ENCODE data around the gene TTC17. TPM values are rescaled to one million over a fixed set of nuclear protein-coding genes. Genes with fewer than 3 reads are reported as not detected.

TTC17 gene
- total and polyA plus RNA-seq, 12 donors, result 44.2 to 126 (median 69.2) TPM

DNA sequence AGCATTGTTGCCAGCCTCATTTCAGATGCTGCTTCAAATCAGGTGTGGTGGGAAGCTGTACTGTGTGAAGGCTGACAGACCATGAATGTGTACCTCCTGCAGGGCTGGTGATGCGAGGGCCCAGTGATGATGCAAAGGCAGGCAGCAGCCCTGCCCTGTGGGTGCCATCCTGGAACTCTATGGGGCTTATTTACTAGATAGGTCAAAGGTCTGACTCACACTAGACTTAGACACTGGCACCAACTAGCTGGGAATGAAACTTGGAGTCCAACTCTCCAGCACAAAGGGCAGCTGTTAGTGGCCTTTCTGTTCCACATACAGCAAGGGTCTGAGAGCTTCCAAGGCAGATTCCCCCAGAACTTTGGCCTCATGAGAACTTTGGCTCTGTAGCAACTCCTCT is 138.4 kb downstream of the TTC17 start:
- H3K4me1 ChIP-seq (replicated peaks in 1 of 2), result no peaks in the 10 kb centered on the region
- no peak for TF ChIP-seq POLR2A (IDR thresholded peaks at IDR 0.05)
- TF ChIP-seq, protein P1, sequence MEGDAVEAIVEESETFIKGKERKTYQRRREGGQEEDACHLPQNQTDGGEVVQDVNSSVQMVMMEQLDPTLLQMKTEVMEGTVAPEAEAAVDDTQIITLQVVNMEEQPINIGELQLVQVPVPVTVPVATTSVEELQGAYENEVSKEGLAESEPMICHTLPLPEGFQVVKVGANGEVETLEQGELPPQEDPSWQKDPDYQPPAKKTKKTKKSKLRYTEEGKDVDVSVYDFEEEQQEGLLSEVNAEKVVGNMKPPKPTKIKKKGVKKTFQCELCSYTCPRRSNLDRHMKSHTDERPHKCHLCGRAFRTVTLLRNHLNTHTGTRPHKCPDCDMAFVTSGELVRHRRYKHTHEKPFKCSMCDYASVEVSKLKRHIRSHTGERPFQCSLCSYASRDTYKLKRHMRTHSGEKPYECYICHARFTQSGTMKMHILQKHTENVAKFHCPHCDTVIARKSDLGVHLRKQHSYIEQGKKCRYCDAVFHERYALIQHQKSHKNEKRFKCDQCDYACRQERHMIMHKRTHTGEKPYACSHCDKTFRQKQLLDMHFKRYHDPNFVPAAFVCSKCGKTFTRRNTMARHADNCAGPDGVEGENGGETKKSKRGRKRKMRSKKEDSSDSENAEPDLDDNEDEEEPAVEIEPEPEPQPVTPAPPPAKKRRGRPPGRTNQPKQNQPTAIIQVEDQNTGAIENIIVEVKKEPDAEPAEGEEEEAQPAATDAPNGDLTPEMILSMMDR (IDR thresholded peaks at IDR 0.05), result no peak
- H3K27ac ChIP-seq, result no peak overlapping the region
- H3K9me3 ChIP-seq (replicated peaks in 1 of 3), result no peaks in the 10 kb centered on the region
- no peak overlapping the region for H3K4me3 ChIP-seq
- peaks cover 0 to 20% of the 10 kb centered on the region in 2 donors for H3K36me3 ChIP-seq (replicated peaks in 1 of 2)
- H3K27me3 ChIP-seq, result no peaks in the 10 kb centered on the region
- intact Hi-C loops (cut with DNase I), result no loop called here
- no peak for DNase-seq
- WGBS, 4 donors, result 83 to 96% (median 86%) methylated on average over 1 of the region's 1 CpG

DNA sequence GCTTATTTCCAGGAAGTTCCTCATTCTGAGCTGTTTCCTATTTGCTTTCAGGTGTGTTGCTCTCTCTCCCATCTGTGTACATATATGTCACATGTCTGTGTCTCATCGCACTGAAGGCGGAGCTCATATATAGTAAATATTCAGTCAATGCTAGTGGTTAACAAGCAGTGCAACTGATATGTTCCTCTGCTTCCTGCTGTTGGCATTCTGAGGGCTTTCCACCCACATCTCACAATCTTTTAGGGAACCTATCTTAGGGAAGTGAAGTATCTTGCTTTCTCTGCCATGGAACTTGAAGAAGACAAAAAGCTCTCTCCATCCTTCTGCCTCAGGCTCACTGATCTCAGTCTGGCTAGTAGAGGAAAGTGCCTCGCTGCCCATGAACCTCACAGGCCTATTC is 139.8 kb downstream of the TTC17 start:
- WGBS, 4 donors, result 83 to 99% (median 91%) methylated on average over 3 of the region's 3 CpGs
- H3K27me3 ChIP-seq, result no peaks in the 10 kb centered on the region
- H3K4me1 ChIP-seq (replicated peaks in 1 of 2), result no peaks in the 10 kb centered on the region
- no peak for TF ChIP-seq POLR2A (IDR thresholded peaks at IDR 0.05)
- TF ChIP-seq, protein P1 (IDR thresholded peaks at IDR 0.05), result no peak
- H3K9me3 ChIP-seq (replicated peaks in 1 of 3), result no peaks in the 10 kb centered on the region
- H3K36me3 ChIP-seq (replicated peaks in 1 of 2), result peaks cover 0 to 8% of the 10 kb centered on the region in 2 donors
- H3K4me3 ChIP-seq, result no peak overlapping the region
- intact Hi-C loops (cut with DNase I), result no loop called here
- no peak for DNase-seq
- H3K27ac ChIP-seq, result no peak overlapping the region

DNA sequence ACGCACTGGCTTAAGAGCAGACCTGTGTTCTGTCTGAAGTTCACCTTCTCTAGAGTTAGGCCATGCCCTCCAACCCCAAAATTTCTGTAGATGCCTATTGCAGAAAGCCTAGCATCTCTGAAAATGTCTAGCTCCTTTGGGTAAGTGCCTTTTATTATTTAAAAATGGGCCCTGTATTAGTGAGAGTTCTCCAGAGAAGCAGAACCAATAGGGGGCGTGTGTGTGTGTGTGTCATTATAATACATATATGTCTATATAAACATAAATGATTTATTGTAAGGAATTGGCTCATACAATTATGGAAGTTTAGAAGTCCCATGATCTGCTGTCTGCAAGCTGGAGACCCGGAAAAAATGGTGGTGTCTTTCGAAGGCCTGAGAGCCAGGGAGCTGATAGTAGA is 144.7 kb downstream of the TTC17 start:
- DNase-seq, result no peak
- 63 to 81% (median 69%) methylated on average over 4 of the region's 4 CpGs for WGBS, 4 donors
- Histone ChIP-seq H3K4me3 (no peak overlapping the region), H3K4me1 (replicated peaks in 1 of 2) (no peaks in the 10 kb centered on the region), H3K36me3 (replicated peaks in 1 of 2) (no peaks in the 10 kb centered on the region), H3K9me3 (replicated peaks in 1 of 3) (no peaks in the 10 kb centered on the region), H3K27me3 (no peaks in the 10 kb centered on the region), H3K27ac (no peak overlapping the region)
- TF ChIP-seq POLR2A (IDR thresholded peaks at IDR 0.05), result no peak
- TF ChIP-seq, protein P1 (IDR thresholded peaks at IDR 0.05), result no peak
- intact Hi-C loops (cut with DNase I), result no loop called here

DNA sequence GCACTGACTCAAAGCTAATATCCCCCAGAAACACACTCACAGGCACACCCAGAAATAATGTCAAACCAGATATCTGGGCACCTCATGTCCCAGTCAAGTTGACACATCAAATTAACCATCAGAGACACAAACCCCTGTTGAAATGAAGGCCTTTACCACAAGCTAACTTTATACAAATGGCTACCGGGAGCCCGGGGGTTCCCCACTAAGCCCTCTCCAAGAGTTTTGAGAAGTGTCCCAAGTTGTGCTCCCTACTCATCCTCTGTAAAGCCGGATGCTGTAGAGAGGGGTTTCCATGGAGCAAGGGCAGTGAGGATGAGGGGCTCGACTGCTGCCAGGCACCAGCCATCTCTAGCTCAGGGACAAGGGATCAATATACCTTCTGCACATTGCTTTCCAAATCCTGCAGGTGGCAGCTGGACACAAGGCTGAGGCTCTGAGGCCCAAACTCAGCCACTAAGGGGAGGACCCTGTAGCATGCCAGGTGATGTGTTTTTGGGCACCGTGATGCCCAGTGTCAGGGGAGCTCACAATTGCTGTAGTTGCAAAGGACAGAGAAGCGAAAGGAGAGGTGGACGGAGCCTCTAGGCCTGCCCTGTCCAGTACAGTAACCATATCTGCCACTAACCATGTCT is 145.7 kb downstream of the TTC17 start:
- Histone ChIP-seq H3K36me3 (replicated peaks in 1 of 2) (no peaks in the 10 kb centered on the region), H3K27me3 (no peaks in the 10 kb centered on the region), H3K4me1 (replicated peaks in 1 of 2) (no peaks in the 10 kb centered on the region), H3K27ac (no peak overlapping the region), H3K9me3 (replicated peaks in 1 of 3) (no peaks in the 10 kb centered on the region), H3K4me3 (no peak overlapping the region)
- peak; percentile 26 to 65 (median 48) for DNase-seq
- intact Hi-C loops (cut with DNase I), result loop anchor here in 1 of 2 donors (2.0 kb wide), 1 partner anchor 62 kb away; no protein-coding TSS in a partner anchor
- TF ChIP-seq, protein P1 (IDR thresholded peaks at IDR 0.05), result peak; percentile 16 to 67 (median 54)
- TF ChIP-seq POLR2A (IDR thresholded peaks at IDR 0.05), result no peak
- WGBS, 4 donors, result 48 to 72% (median 68%) methylated on average over 4 to 7 of the region's 7 CpGs
